Left lung (tissue), 10 donors: ENCODE results near the gene TNRC6A. TPM values are rescaled to one million over a fixed set of nuclear protein-coding genes. Genes with fewer than 3 reads are reported as not detected.
"Not testable (repeated sequence)": the region's sequence is repeated elsewhere in the genome, so short reads cannot be mapped to it uniquely, and the experiment has no call there.

Experiments
- ATAC-seq: fragments of 200-7000 bp; cut with Tn5 transposase; one replicate; pipeline ENCODE4 v1.9.1; 2020; ENCODE audit warnings: moderate library complexity
- DNase-seq, 4 donors: peaks; one replicate each; pipeline ENCODE4 v3.0.0-alpha.2; 2013 to 2020
- H3K27ac ChIP-seq, 2 donors: fragments of 200-600 bp; sonication (generic) in 1 of 2; one replicate each; pipeline versions ENCODE4 v1.5.0 to v1.8.0; 2020 to 2021
- H3K27me3 ChIP-seq, 2 donors: fragments of 200-600 bp; sonication (generic) in 1 of 2; one replicate each; pipeline versions ENCODE4 v1.5.0 to v1.8.0; 2020 to 2021
- H3K36me3 ChIP-seq, 2 donors: fragments of 200-600 bp; sonication (generic) in 1 of 2; one replicate each; pipeline versions ENCODE4 v1.5.0 to v1.8.0; 2020 to 2021
- H3K4me1 ChIP-seq, 2 donors: fragments of 200-600 bp; one replicate each; pipeline ENCODE4 v1.8.0; 2021
- H3K4me3 ChIP-seq, 2 donors: fragments of 200-600 bp; sonication (generic) in 1 of 2; one replicate each; pipeline versions ENCODE4 v1.5.0 to v1.8.0; 2020 to 2021; ENCODE audit warnings: mild to moderate bottlenecking in 1 of 2
- H3K9me3 ChIP-seq, 2 donors: fragments of 200-600 bp; sonication (generic) in 1 of 2; one replicate each; pipeline versions ENCODE4 v1.5.0 to v1.8.0; 2020 to 2021
- intact Hi-C, 2 donors: fragments of 100-400 bp; cut with DNase I; formaldehyde crosslinking; loops; one replicate each; pipeline versions ENCODE4 v1.11.2 to v1.14.2; 2022
- polyA plus RNA-seq, 6 donors: library from polyadenylated mRNA; unstranded; fragments of 120-200 nt; gene quantifications; one replicate each; pipeline ENCODE4 v1.2.1, GENCODE V29; 2013; ENCODE audit not compliant: insufficient read length in 6 of 6
- total RNA-seq, 2 donors: library from RNA; stranded (reverse); fragmentation: NEBNext Ultra II Directional; extraction: Animal tissue kit (Norgen Biotek cat#: 25700); gene quantifications; one replicate each; pipeline ENCODE4 v1.2.1, GENCODE V29; 2021
- TF ChIP-seq, protein P1 (sequence below), 2 donors: fragments of 200-600 bp; sonication (generic) in 1 of 2; IDR thresholded peaks; one replicate each; pipeline versions ENCODE4 v1.5.0 to v1.8.0; 2021; ENCODE audit warnings: antibody characterized with exemption in 2 of 2
- donor health status: DM: no; HTN: yes; CAD: no.
- donor health status: DM: no; HTN: no; CAD: no.

Gene TNRC6A
- total and polyA plus RNA-seq, 8 donors, result 34.0 to 81.2 (median 72.7) TPM

- Histone ChIP-seq H3K9me3 (no peaks in the 10 kb centered on the region), H3K36me3 (no peaks in the 10 kb centered on the region), H3K4me1 (peaks cover 14 to 70% of the 10 kb centered on the region in 2 donors), H3K27ac (peak overlapping the region; percentile 39 to 61), H3K27me3 (no peaks in the 10 kb centered on the region), H3K4me3 (no peak overlapping the region)
- ATAC-seq (peak; percentile 97), DNase-seq (no peak)
- TF ChIP-seq, protein P1, sequence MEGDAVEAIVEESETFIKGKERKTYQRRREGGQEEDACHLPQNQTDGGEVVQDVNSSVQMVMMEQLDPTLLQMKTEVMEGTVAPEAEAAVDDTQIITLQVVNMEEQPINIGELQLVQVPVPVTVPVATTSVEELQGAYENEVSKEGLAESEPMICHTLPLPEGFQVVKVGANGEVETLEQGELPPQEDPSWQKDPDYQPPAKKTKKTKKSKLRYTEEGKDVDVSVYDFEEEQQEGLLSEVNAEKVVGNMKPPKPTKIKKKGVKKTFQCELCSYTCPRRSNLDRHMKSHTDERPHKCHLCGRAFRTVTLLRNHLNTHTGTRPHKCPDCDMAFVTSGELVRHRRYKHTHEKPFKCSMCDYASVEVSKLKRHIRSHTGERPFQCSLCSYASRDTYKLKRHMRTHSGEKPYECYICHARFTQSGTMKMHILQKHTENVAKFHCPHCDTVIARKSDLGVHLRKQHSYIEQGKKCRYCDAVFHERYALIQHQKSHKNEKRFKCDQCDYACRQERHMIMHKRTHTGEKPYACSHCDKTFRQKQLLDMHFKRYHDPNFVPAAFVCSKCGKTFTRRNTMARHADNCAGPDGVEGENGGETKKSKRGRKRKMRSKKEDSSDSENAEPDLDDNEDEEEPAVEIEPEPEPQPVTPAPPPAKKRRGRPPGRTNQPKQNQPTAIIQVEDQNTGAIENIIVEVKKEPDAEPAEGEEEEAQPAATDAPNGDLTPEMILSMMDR (IDR thresholded peaks at IDR 0.05), result no peak
- intact Hi-C loops, result no loop called here
Measured at GRCh38 chr16:24748242-24748641, 18.8 kb downstream of the TNRC6A start.

GRCh38 chr16:24749310-24749709 is 19.9 kb downstream of the TNRC6A start:
- ATAC-seq (no peak), DNase-seq (no peak)
- intact Hi-C loops, result no loop called here
- no peak overlapping the region for H3K27ac ChIP-seq
- H3K36me3 ChIP-seq, result no peaks in the 10 kb centered on the region
- peaks cover 14 to 67% of the 10 kb centered on the region in 2 donors for H3K4me1 ChIP-seq
- no peaks in the 10 kb centered on the region for H3K27me3 ChIP-seq
- TF ChIP-seq, protein P1 (IDR thresholded peaks at IDR 0.05), result no peak
- H3K4me3 ChIP-seq, result no peak overlapping the region
- H3K9me3 ChIP-seq, result no peaks in the 10 kb centered on the region

GRCh38 chr16:24749872-24750271 is 20.4 kb downstream of the TNRC6A start:
- DNase-seq, H3K9me3 ChIP-seq, intact Hi-C loops, H3K27ac ChIP-seq, ATAC-seq, H3K4me3 ChIP-seq, H3K27me3 ChIP-seq, H3K36me3 ChIP-seq: not testable (repeated sequence)
- H3K4me1 ChIP-seq, result peaks cover 14 to 64% of the 10 kb centered on the region in 2 donors

- Histone ChIP-seq H3K4me1 (peaks cover 11 to 39% of the 10 kb centered on the region in 2 donors), H3K27ac (no peak overlapping the region), H3K4me3 (no peak overlapping the region), H3K27me3 (no peaks in the 10 kb centered on the region), H3K9me3 (no peaks in the 10 kb centered on the region), H3K36me3 (no peaks in the 10 kb centered on the region)
- ATAC-seq (no peak), DNase-seq (no peak)
- intact Hi-C loops, result no loop called here
- TF ChIP-seq, protein P1 (IDR thresholded peaks at IDR 0.05), result no peak
Measured at GRCh38 chr16:24753000-24753399, 23.5 kb downstream of the TNRC6A start.

DNA sequence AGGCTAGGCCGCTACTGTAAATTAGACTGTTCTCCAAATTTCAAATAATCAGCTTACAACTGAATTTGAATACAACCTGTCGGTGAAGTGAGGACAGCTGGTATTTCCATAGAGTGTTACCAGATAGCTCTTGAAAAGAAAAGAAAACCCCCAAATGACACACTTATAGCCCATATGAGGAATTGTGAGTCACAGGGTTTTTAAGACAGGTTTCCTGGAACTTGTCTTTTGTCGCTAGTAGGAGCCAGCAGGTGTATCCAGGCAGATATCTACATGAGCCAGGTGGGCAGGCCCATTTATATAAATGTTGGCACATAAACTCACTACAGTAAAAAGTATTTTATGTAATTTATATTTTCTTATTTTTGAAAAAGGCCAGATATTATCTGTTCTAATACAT is 24.0 kb downstream of the TNRC6A start:
- H3K4me3 ChIP-seq, result no peak overlapping the region
- H3K27me3 ChIP-seq, result no peaks in the 10 kb centered on the region
- ATAC-seq, result peak; percentile 29
- intact Hi-C loops, result no loop called here
- no peak overlapping the region for H3K27ac ChIP-seq
- H3K4me1 ChIP-seq, result peaks cover 7 to 34% of the 10 kb centered on the region in 2 donors
- H3K9me3 ChIP-seq, result no peaks in the 10 kb centered on the region
- DNase-seq, result no peak
- TF ChIP-seq, protein P1 (IDR thresholded peaks at IDR 0.05), result no peak
- peaks cover 0 to 2% of the 10 kb centered on the region in 2 donors for H3K36me3 ChIP-seq

GRCh38 chr16:24754543-24754942 is 25.1 kb downstream of the TNRC6A start:
- no peaks in the 10 kb centered on the region for H3K9me3 ChIP-seq
- no peaks in the 10 kb centered on the region for H3K27me3 ChIP-seq
- H3K27ac ChIP-seq, result no peak overlapping the region
- H3K36me3 ChIP-seq, result peaks cover 0 to 12% of the 10 kb centered on the region in 2 donors
- H3K4me3 ChIP-seq, result no peak overlapping the region
- peaks cover 0 to 24% of the 10 kb centered on the region in 2 donors for H3K4me1 ChIP-seq
- ATAC-seq (no peak), DNase-seq (no peak)
- intact Hi-C loops, result no loop called here
- TF ChIP-seq, protein P1 (IDR thresholded peaks at IDR 0.05), result no peak
